ENCODE measurements around the gene PSMD1. TPM values are rescaled to one million over a fixed set of nuclear protein-coding genes. Genes with fewer than 3 reads are reported as not detected.

Gene PSMD1
- total and polyA plus RNA-seq, 2 donors (not counting 3 experiments of a cell fraction or from before 2014, with no cell fraction given) = 163 to 209 TPM

DNA sequence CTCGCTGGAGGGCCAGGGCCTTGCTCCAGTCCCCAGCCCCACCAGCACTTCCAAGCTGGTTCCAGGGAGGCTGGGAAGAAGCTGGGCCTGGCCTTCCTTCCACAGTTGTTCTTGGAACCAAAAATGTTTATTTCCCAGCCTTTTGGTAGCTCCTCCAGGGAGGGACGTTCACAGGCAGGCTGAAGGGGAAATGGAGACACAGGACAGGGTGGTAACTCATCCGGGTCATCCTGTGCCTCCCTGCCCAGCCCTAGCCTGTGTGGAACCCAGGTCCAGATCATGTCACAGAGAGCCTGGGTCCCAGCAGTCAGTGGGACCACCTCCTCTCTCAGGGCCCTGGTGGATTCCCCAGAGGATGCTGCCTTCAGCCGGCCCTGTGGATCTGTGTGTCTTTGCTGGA lies 129.2 kb downstream of the PSMD1 start:
- POLR2A ChIA-PET = no interaction called here
- FAIRE-seq = no peak
- no peak overlapping the region for H3K4me3 ChIP-seq (replicated peaks in 1 of 3; ENCODE audit: insufficient read depth in 1 of 3, low read depth in 1 of 3, low read length in 3 of 3)
- peaks cover 47% of the 10 kb centered on the region for H3K4me1 ChIP-seq (ENCODE audit: control insufficient read depth, extremely low read depth, insufficient read depth, low read length)
- TF ChIP-seq MAX (IDR thresholded peaks at IDR 0.05; ENCODE audit: insufficient read depth, insufficient read length) = no peak
- TF ChIP-seq POLR2A (IDR thresholded peaks at IDR 0.05; ENCODE audit: low read depth, low read length) = no peak
- no peaks in the 10 kb centered on the region for H3K9me3 ChIP-seq (replicated peaks; ENCODE audit: control insufficient read depth, insufficient read depth, low read length)
- H3K27ac ChIP-seq (ENCODE audit: insufficient read depth, low read depth, low read length) = peak overlapping the region; percentile 70
- no peak overlapping the region for H3K9ac ChIP-seq (replicated peaks; ENCODE audit: extremely low read depth, insufficient read depth, low read length)
- H3K9me1 ChIP-seq (replicated peaks; ENCODE audit: control insufficient read depth, extremely low read depth, insufficient read depth, low read length) = no peaks in the 10 kb centered on the region
- dilution Hi-C loops (cut with MboI; ENCODE audit: extremely low pct_ligation_motif_present, low sequenced_read_pairs) = no loop called here
- no peaks in the 10 kb centered on the region for H3K27me3 ChIP-seq (ENCODE audit: control insufficient read depth in 2 of 2, insufficient read depth in 2 of 2, low read length in 2 of 2)
- H3K4me2 ChIP-seq (ENCODE audit: insufficient read depth, low read length) = no peak overlapping the region
- no peaks in the 10 kb centered on the region for H3K36me3 ChIP-seq (ENCODE audit: control insufficient read depth in 2 of 2, extremely low read depth in 1 of 2, insufficient read depth in 2 of 2, low read length in 2 of 2)
- intact Hi-C loops (cut with micrococcal nuclease) = no loop called here
- H2AFZ ChIP-seq (ENCODE audit: low read depth, low read length) = peak overlapping the region; percentile 7
- no peaks in the 10 kb centered on the region for H4K20me1 ChIP-seq (replicated peaks; ENCODE audit: control insufficient read depth, extremely low read depth, insufficient read depth, low read length)
- no peak for DNase-seq (ENCODE audit: low read depth, low spot score)
- BruUV-seq (replicated peaks) = no TSS peak
- CTCF ChIA-PET = interaction anchor here (1.3 to 5.1 kb wide), 3 partner anchors 26 to 82 kb away, joined by 3 to 30 read pairs (median 3); no protein-coding TSS in a partner anchor
- no peaks in the 10 kb centered on the region for H3K79me2 ChIP-seq (ENCODE audit: control insufficient read depth, insufficient read depth, low read length)

DNA sequence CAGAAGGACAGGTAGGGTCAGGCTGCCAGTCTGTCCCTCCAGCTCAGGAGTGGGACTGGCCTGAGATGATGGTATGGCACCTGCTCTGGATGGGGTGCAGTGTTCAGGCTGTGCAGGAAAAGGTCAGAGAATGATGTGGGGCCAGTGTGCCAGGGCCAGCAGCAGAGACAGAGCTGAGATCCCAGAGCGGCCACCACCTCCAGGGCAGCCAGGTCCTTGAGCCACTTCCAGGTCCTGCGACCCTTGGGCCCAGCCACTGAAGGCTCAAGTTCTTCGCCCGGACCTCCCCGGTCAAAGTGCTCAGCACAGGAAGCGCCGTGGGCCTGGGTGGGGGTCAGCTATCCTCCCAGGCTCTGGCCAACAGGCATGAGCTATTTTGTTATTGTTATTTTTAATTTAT lies 129.7 kb downstream of the PSMD1 start:
- no peaks in the 10 kb centered on the region for H3K27me3 ChIP-seq (ENCODE audit: control insufficient read depth in 2 of 2, insufficient read depth in 2 of 2, low read length in 2 of 2)
- no peaks in the 10 kb centered on the region for H3K36me3 ChIP-seq (ENCODE audit: control insufficient read depth in 2 of 2, extremely low read depth in 1 of 2, insufficient read depth in 2 of 2, low read length in 2 of 2)
- no peak overlapping the region for H3K4me2 ChIP-seq (ENCODE audit: insufficient read depth, low read length)
- intact Hi-C loops (cut with micrococcal nuclease) = no loop called here
- TF ChIP-seq JUN (IDR thresholded peaks at IDR 0.05; ENCODE audit: borderline replicate concordance, insufficient read depth, insufficient read length, low read depth) (no peak), FOS (IDR thresholded peaks at IDR 0.05; ENCODE audit: borderline replicate concordance, insufficient read depth, low read length) (no peak), POLR2A (IDR thresholded peaks at IDR 0.05; ENCODE audit: low read depth, low read length) (no peak), EZH2 (IDR thresholded peaks at IDR 0.05; ENCODE audit: borderline replicate concordance, low read depth, low read length, severe bottlenecking) (no peak), POLR2AphosphoS5 (IDR thresholded peaks at IDR 0.05; ENCODE audit: insufficient read depth, low read depth, low read length) (no peak), MYC (IDR thresholded peaks at IDR 0.05; ENCODE audit: low read depth, low read length) (no peak), MAX (IDR thresholded peaks at IDR 0.05; ENCODE audit: insufficient read depth, insufficient read length) (no peak), GATA2 (IDR thresholded peaks at IDR 0.05; ENCODE audit: insufficient read depth, insufficient read length, low read depth, low read length) (no peak)
- TF ChIP-seq, protein P1, sequence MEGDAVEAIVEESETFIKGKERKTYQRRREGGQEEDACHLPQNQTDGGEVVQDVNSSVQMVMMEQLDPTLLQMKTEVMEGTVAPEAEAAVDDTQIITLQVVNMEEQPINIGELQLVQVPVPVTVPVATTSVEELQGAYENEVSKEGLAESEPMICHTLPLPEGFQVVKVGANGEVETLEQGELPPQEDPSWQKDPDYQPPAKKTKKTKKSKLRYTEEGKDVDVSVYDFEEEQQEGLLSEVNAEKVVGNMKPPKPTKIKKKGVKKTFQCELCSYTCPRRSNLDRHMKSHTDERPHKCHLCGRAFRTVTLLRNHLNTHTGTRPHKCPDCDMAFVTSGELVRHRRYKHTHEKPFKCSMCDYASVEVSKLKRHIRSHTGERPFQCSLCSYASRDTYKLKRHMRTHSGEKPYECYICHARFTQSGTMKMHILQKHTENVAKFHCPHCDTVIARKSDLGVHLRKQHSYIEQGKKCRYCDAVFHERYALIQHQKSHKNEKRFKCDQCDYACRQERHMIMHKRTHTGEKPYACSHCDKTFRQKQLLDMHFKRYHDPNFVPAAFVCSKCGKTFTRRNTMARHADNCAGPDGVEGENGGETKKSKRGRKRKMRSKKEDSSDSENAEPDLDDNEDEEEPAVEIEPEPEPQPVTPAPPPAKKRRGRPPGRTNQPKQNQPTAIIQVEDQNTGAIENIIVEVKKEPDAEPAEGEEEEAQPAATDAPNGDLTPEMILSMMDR (IDR thresholded peaks at IDR 0.05; ENCODE audit: extremely low read depth in 1 of 2, insufficient read depth in 1 of 2, low read depth in 1 of 2, low read length in 2 of 2) = no peak
- no peak overlapping the region for H3K4me3 ChIP-seq (replicated peaks in 1 of 3; ENCODE audit: insufficient read depth in 1 of 3, low read depth in 1 of 3, low read length in 3 of 3)
- no peak overlapping the region for H3K27ac ChIP-seq (ENCODE audit: insufficient read depth, low read depth, low read length)
- no TSS peak for BruUV-seq (replicated peaks)
- ChIA-PET POLR2A (no interaction called here), CTCF (interaction anchor here (1.3 to 5.1 kb wide), 3 partner anchors 26 to 82 kb away, joined by 3 to 30 read pairs (median 3); no protein-coding TSS in a partner anchor)
- no peak overlapping the region for H3K9ac ChIP-seq (replicated peaks; ENCODE audit: extremely low read depth, insufficient read depth, low read length)
- H3K9me3 ChIP-seq (replicated peaks; ENCODE audit: control insufficient read depth, insufficient read depth, low read length) = no peaks in the 10 kb centered on the region
- no peaks in the 10 kb centered on the region for H3K9me1 ChIP-seq (replicated peaks; ENCODE audit: control insufficient read depth, extremely low read depth, insufficient read depth, low read length)
- no peak for FAIRE-seq
- no peaks in the 10 kb centered on the region for H3K79me2 ChIP-seq (ENCODE audit: control insufficient read depth, insufficient read depth, low read length)
- H3K4me1 ChIP-seq (ENCODE audit: control insufficient read depth, extremely low read depth, insufficient read depth, low read length) = peaks cover 50% of the 10 kb centered on the region
- no peaks in the 10 kb centered on the region for H4K20me1 ChIP-seq (replicated peaks; ENCODE audit: control insufficient read depth, extremely low read depth, insufficient read depth, low read length)
- dilution Hi-C loops (cut with MboI; ENCODE audit: extremely low pct_ligation_motif_present, low sequenced_read_pairs) = no loop called here
- H2AFZ ChIP-seq (ENCODE audit: low read depth, low read length) = peak overlapping the region; percentile 7
- no peak for DNase-seq (ENCODE audit: low read depth, low spot score)
